ENCODE results near the gene ATN1.

The ATN1 gene

DNA sequence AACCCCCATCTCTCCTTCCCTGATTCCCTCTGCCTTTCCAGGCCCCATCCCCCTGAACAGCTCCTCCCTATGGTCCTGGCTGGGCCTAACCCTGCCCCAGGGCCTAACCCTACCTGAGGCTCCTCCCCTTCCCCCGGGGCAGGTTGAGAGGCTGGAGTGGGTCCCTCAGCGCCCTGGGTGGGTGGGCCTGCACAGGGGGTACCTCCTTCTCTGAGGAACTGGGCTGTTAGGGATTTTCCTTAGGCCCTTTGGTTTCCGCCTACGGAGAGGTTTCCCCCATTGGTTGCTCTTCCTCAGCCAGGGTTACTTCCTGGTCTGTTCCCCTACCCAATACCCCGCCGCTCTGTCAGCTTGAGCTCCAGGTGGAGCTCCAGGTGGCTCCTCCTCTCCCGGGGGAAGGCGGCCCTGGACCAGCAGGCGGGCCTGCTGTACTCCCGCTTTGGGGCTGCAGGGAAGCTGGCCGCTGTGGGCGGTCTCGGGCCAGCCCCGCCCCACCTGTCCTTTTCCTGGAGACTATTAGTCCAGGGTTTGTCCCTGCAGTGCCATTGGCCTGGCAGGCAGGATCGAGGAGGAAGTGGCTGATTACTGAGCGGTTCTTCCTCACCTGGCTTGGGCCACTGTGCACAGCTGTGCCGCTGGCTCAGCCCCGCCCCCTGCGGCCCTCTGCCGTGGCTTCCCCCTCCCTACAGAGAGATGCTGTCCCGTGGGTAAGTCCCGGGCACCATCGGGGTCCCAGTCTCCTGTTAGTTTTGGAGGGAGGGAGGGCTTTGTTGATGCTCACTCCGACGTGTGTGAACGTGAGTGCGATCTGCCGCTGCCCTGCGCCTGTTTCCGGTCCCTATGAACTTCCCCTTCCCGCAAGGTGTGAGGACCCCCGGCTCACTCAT, 18.5 kb downstream of the ATN1 start:
- peak; percentile 89 for DNase-seq

DNA sequence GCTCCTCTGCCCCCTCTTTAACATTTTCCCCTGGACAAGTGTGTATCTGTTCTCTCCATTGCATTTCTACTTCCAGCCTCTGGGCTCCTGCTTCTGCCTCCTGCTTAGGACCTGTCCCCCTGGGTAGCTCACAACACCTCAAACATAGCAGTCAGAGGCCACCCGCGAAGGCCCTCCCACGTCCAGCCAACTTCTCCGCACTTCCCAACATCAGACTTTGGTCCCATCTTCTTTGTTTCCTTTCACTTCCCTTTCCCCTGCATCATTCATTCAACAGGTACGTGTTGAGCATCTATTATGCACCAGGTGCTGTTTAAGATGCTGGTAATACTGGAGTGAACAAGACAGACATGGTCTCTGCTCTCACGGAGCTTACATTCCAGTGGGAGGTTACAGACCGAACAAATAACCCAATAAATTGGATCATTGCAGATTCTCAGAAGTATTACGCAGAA, 19.2 kb downstream of the ATN1 start:
- no peak for DNase-seq

DNA sequence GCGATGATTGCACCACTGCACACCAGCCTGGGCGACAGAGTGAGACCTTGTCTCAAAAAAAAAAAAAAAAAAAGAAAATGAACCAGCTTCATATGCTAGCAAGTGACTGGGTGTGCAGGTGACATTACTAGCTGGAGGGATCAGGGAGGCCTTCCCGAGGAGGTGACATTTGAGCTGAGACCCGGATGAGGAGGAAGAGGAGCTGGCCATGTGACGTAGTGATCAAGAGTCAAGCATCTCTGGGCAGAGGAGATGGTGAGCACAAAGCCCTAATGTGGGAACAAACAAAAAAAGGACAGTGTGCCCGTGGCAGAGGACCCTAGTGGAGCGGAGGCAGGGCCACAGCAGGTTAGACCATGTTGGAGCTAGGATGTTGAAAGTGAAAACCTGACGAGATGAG, 19.9 kb downstream of the ATN1 start:
- no peak for DNase-seq

DNA sequence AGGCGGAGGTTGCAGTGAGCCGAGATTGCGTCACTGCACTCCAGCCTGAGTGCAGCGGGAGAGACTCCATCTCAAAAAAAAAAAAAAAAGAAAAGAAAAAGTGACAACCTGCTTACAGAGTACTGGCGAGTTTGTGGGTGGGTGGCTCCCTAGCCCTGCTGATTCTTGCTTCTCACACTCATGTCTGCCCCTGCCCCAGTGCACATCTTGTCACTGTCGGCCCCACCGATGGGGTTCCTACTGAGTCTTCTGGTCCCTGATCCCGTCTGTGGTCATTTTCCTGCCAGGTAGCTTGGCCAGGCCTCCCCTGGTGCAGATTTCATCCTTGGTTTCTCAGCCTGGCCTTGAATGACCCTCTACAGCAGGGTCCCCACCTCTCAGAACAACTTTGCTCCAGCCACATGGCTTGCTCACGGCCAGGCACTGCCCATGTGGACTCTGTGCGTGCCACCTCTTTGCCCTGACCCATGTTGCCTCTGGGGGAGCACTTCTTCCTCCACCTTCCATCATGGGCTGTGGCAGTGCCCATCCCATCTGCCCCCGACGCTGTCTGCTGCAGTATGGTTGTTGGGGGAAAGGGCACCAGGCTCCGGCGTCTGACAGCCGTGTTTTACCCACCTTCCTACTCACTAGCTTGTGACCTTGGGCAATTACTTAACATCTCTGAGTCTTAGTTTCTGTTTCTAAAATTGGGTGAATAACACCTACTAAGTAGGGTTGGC, 21.3 kb downstream of the ATN1 start:
- DNase-seq: no peak

DNA sequence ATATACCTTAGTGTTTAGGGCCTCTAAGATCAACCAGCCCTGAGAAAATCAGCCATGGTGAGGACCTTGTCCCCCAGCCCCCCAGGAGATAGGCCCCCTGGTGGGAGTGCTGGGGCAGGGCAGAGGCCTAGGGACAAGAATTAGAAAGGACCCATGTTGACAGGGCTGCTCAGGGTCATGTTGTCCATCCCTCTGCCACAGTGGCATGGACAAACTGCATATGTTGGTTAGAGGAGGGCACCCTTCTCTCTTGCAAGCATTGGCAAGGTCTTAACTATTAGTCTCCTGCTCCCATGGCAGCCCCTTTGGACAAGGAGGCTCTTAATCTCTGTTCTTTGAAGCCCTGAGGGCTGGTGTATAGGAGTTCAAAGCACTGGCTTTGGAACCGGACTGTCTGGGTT, 22.6 kb downstream of the ATN1 start:
- DNase-seq: no peak

DNA sequence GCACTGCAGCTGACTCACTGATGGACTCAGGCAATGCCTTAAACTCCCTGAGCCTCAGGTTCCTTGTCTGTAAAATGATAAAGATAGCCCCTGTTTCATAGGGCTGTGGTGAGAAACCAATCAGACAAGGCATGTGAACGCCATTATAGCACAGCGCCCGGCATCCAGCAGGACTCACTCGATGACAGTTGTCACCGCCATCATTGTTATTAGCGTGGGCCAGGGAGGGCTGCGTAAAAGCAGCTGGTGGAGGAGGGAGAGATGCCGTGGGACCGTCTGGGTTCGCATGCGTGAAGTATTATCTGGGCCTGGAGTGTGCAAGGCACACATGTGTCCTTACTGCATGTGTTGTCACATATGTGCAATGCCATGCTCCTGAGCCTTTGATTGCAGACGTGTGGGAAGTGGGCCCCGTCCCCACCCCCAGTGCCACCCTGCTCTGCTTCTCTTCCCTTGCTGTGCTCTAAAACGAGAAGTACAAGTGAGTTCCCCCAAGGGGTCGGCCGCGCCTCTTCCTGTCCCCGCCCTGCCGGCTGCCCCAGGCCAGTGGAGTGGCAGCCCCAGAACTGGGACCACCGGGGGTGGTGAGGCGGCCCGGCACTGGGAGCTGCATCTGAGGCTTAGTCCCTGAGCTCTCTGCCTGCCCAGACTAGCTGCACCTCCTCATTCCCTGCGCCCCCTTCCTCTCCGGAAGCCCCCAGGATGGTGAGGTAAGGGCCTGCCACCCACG, 23.2 kb downstream of the ATN1 start, which contains the start of gene PTPN6:
TSS of gene PTPN6 (plus strand) at position 546 of the 730 bp plus-strand sequence. CDS start at position 703, 157 bp downstream.
- no peak for DNase-seq

DNA sequence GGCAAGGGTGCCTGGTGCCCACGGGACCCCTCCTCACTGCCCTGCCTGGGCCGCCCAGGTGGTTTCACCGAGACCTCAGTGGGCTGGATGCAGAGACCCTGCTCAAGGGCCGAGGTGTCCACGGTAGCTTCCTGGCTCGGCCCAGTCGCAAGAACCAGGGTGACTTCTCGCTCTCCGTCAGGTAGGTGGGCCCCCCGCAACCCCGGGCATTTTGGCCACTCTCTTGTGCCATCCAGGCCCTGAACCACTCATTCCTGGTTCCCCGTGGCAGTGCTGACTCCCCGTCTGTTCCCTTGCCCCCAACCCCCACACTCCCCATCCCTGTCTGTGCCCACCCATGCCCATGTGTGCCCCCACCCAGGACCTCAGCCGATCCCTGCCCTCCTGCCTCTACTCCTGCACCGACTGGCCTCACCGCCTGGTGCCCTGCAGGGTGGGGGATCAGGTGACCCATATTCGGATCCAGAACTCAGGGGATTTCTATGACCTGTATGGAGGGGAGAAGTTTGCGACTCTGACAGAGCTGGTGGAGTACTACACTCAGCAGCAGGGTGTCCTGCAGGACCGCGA, 23.9 kb downstream of the ATN1 start:
- DNase-seq: no peak

DNA sequence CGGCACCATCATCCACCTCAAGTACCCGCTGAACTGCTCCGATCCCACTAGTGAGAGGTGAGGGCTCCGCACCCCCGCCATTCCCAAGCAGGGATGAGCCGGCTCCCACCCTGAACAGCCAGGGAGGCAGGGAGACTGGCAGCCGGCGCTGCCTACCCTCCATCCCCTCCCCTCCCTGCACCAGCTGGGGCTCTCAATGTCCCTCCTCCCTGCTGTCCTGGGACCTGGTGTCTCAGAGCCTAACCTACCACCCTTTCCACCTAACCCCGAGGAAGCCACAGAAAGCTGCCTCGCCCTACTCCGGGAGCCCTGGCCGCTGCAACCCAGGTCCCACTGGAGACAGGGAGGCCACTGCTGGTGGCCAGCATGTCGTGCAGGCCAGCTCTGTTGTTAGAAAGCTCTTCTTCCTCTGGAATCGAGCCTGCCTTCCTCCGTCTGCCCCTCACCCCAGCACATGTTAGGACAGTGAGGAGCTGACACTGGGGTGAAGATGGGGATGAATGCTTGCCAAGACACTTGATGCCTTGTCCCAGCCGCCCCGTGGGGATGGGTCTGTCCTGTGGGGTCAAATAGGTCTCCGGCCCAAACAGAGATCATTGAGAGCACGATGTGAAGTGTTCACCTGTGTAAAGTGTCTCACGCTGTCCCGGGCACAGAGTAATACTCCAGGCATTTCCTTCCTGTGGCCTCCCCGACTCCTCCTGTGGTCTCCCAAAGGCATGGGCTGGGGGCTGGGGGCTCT, 24.5 kb downstream of the ATN1 start:
- DNase-seq: no peak

DNA sequence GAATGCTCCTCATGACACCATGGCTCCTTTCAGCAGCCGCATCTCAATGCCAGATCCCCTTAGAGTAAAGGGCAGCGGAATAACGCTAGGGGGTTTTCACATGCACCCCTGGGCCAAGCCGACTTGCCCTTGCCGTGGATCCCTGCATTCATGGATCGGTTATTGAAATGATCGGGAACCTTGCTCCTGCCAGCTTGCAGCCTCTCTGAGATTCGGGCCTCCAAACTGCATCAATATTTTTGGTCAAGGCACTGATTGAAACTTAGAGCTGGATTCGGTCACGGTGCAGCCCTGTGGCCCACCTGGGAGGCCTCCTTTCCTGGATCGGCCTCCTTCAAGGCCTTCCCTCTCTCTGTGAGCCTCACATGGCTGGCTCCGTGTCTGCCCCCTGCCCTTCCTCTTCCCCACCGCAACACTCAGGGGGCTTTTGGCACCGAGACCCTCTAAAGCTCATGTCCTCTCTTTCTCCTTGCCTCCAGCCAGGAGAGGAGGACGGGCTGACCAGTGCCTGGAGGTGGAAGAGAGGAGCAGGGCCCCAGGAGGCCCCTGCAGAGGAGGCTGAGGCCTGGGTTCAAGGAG, 25.2 kb downstream of the ATN1 start:
- DNase-seq: no peak

DNA sequence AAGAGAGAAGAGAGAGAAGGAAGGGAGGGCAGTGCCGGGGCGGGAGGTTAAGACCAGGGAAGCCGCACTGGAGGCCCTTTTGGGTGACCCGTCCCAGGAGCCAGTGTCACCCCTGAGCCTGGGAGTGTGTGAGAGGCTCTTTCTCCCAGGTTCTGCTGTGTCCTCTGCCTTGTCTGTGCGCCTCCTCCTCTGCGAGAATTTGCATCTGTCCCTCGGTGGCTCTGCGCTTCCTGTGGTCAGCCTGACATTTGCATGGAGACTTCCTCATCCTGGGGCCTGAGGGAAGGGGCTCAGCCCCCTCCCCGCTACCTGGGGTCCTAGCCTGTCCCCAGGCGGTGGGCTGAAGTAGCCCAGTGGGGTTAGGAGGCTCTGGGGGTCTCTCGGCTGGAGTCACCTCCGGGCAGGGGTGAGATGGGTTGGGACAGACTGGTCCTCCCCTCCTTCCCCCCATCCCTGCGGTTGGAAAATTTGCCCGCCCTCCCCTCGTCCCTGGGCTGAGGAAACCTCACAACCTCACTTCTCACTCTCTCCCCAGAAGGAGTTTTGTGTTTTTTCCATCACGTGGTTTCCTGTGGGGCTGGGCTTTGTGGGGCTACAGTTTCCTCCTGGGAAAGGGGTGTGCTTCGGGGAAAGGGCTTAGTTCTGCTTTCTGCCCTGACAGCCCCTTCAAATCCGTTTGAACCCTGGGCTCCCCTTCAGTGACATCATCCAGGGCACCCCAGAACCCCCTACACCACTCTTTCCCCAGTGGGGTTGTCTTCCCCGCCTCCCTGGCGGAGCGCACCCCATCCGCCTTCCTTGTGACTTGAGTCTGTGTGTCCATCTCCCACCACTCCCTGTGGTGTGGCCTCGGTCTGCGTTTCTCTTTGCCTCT, 25.9 kb downstream of the ATN1 start:
- DNase-seq: no peak

DNA sequence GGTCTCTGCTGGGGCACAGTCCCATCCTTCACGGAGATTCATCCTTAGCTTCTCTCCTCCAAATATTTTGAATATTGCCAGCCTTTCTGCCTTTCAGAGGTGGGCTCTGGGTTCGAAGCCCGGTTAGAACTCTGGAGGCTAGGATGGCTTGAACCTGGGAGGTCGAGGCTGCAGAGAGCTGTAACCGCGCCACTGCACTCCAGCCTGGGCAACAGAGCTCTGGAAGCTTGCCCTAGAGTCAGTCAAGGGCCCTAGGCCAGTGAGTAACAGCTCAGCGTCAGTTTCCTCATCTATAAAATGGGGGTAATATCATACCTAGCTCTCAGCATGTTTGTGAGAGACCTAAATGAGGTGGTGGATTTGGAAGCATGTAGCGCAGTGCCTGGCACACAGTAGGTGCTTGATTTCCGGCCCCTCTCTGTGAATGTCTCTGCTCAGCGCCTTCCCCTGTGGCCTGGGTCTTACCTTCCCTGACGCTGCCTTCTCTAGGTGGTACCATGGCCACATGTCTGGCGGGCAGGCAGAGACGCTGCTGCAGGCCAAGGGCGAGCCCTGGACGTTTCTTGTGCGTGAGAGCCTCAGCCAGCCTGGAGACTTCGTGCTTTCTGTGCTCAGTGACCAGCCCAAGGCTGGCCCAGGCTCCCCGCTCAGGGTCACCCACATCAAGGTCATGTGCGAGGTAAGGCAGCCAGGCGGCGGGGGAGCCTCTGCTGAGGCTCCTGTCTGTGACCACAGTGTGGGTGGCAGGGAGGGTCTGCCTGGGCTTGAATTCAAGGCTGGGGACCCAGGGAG, 26.8 kb downstream of the ATN1 start:
- DNase-seq: no peak

DNA sequence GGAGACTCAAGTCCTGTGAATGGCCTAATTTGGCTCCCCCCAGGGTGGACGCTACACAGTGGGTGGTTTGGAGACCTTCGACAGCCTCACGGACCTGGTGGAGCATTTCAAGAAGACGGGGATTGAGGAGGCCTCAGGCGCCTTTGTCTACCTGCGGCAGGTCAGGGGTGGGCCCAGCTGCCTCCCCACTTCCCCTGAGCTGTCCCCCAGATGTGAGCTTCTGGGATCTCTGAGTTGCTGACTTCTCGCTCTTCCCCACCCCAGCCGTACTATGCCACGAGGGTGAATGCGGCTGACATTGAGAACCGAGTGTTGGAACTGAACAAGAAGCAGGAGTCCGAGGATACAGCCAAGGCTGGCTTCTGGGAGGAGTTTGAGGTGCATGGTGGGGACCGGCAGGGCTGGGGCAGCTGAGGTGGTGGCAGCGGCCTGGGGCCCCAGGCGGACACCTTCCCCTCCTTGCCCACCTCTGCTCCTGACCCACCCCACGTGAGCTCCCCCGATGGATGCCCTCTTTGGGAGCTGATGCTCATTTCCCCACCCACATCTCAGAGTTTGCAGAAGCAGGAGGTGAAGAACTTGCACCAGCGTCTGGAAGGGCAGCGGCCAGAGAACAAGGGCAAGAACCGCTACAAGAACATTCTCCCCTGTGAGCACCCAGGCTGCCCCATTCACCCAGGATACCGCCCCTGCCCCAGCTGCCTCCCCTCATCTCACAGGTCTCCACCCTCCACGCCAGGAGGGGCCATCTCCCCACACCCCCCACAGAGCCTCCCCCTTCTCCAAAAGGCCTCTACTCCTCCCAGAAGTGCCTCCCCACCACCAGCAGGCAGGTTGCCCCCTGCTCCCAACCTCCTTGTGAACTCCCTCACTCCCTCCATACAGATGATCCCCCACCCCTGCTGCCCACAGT, 27.6 kb downstream of the ATN1 start:
- DNase-seq: no peak

DNA sequence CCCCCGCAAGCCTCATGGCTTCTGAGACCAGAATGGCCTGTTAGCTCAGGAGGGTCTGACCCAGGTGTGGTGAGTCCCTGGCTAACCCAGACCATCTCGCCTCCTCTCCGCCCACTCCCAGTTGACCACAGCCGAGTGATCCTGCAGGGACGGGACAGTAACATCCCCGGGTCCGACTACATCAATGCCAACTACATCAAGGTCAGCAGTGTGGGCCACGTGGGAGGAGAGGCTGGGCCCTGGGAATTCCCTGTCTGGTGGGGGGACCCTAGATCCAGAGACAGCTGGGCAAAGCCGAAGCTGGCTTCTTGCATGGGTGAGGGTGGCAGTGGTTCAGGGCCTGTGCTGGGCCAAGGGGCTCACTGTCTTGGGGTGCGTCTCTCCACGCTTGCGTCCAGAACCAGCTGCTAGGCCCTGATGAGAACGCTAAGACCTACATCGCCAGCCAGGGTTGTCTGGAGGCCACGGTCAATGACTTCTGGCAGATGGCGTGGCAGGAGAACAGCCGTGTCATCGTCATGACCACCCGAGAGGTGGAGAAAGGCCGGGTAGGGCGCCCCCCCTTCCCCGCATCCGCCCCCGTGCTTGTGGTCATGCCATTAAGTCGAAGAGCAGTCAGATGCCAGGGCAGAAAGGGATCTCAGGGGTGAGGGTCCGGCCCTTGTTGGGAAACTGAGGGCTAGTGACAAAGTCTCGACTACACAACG, 28.4 kb downstream of the ATN1 start:
- no peak for DNase-seq

DNA sequence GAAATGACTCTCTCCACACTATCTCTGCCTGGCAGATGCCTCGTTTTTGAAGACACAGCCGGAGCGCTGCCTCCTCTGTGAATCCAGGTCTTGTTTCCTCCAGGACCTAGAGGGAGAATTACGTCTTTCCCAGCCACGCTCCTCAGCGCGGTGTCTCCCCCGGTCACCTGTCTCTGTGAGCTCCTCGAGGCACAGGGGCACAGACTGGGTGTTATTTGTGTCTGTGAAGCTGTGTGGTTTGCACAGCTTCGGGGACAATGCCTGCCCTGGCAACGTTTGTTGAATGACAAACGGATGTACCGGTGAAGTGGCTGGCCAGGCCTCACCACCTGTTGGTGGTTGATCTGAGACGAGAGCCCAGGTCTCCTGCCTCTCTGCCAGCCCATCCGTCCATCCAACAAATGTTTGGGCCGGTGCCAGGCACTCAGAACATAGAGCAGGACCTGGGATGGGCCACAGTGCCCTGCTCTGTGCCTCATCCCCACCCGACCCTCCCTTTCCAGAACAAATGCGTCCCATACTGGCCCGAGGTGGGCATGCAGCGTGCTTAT, 29.5 kb downstream of the ATN1 start:
- no peak for DNase-seq

DNA sequence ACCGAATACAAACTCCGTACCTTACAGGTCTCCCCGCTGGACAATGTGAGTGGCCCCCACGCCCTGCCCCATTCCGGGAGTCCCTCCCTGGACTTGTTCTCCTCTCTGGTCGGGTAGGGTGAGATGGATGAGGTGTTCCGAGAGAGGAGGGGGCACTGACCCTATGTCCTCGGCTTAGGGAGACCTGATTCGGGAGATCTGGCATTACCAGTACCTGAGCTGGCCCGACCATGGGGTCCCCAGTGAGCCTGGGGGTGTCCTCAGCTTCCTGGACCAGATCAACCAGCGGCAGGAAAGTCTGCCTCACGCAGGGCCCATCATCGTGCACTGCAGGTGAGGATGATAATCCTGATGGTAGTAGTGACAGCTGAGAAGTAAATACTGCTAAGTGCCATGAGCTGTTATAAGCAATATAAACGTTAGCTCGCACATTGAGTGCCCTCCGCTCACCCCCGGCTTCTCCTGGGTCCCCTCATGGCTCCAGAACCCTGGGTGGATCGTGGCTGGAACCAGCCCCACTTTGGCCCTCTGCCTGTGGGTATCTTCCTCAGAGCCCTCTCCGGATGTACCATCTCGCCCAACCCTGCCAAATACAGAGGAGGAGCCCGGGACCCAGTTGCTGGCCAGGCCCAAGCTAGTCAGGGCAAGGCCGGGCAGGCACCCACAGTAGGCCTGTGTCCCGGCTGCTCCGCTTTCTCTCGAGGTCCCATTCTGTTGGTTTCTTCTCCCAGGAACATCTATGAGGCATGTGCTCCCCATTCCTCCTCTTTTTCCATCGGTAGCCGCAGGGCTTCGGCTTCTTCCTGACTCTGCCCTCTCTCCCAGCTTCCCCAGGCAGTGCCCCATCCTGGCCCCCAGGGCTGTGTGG, 30.2 kb downstream of the ATN1 start:
- DNase-seq: no peak

DNA sequence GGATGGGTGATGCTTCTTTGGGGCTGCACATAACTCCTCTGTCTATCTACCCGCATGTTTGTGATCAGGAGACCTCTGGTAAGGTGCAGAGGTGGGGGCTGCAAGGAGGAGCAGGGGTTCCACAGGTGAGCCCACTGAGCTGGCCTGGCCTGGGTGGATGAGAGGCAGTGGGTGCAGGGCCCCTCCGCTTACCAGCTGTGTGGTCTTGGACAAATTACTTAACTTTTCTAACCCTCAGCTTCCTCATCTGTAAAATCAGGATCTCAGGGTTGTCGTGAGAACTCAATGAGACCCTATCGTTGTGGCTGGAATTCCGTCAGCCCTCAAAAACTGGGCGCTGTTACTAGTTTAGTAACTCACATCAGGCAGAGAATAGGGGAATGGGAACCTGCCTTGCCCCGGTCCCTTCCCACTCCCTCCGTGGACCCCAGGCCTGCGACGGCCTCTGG, 30.9 kb downstream of the ATN1 start:
- DNase-seq: no peak
